H7 (cell line): ENCODE measurements around the gene PUM1. TPM values are rescaled to one million over a fixed set of nuclear protein-coding genes. Genes with fewer than 3 reads are reported as not detected.
"Not testable (repeated sequence)": the region's sequence is repeated elsewhere in the genome, so short reads cannot be mapped to it uniquely, and the experiment has no call there.

Experiments
- DNase-seq: peaks from one replicate; pipeline ENCODE4 v3.0.0; 2012
- H3K27me3 ChIP-seq: 2 replicates; pipeline ENCODE4 v1.6.0; 2011; ENCODE audit warnings: mild to moderate bottlenecking, low read length; ENCODE audit not compliant: control insufficient read depth, insufficient read depth
- H3K36me3 ChIP-seq: replicated peaks from 2 replicates; pipeline ENCODE4 v1.5.1; 2011; ENCODE audit warnings: low read length; ENCODE audit not compliant: control insufficient read depth, insufficient read depth
- H3K4me3 ChIP-seq: 2 replicates; pipeline ENCODE4 v1.5.1; 2011; ENCODE audit warnings: low read depth, mild to moderate bottlenecking, control low read depth, low read length, moderate library complexity; ENCODE audit not compliant: insufficient read depth
- total RNA-seq: library from RNA; depleted of rRNA; stranded (reverse); fragments of >200 nt; shearing (Covaris generic); gene quantifications from 2 replicates; pipeline ENCODE4 v1.2.3, GENCODE V29; 2014

The PUM1 gene
- total RNA-seq, 1 experiment from 2014 or later: 105 TPM

DNA sequence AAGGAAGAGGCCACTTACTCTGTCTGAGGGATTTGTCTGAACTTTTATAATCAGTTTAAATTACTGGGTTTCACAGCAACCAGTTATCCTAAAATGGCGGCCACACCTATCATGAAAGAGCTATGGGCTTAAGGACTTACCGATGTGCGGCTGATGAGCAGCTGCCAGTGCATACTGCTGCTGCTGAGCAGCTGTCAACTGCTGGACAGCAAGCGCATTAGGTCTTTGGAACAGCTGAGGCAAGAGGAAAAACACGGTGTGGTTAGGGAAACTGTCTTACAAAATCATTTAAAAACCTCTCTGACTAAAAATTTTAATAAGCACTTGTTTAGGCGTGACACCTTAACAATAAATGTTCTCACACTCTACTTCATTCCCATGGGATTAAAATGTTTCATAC is 84.3 kb downstream of the PUM1 start:
- no peak overlapping the region for H3K4me3 ChIP-seq
- peaks cover 10% of the 10 kb centered on the region for H3K36me3 ChIP-seq
- no peaks in the 10 kb centered on the region for H3K27me3 ChIP-seq
- DNase-seq: no peak

DNA sequence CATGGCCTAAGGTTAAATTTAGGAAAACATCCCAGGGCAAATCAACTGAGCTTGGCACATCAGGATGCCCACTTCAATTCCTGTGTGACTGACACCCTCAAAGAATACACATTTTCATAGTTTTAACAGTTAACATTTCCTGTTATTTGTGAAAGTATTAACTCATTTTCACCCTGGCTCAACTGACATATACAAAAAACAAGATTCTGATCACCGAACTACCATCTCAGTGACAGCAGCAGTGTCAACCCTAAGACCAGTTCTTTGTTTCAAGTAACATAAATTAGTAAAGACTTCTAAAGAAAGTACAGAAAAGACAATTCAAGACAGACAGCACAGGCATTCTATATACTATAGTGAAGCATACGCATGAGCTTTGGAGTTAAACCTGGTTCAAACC is 88.0 kb downstream of the PUM1 start:
- H3K4me3 ChIP-seq: no peak overlapping the region
- DNase-seq: no peak
- no peaks in the 10 kb centered on the region for H3K27me3 ChIP-seq
- peaks cover 13% of the 10 kb centered on the region for H3K36me3 ChIP-seq

DNA sequence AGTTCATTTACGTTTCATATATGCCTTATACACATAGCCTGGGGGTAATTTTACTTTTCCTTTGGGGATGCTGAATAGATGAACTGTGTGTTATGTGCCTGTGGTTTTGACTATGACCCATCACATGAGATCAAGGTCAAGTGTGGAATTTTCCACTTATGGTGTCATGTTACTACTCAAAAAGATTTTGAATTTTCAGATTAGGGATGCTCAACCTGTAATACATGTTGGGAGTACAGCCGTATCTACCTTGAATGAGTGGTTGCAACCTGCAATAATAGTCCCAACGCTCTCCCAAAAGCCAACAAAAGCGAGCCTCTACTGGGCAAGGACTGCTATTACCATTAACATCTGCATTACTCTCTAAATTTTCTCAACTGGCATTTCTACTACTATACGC is 88.4 kb downstream of the PUM1 start:
- DNase-seq: no peak
- Histone ChIP-seq H3K27me3 (no peaks in the 10 kb centered on the region), H3K36me3 (peaks cover 13% of the 10 kb centered on the region), H3K4me3 (no peak overlapping the region)

DNA sequence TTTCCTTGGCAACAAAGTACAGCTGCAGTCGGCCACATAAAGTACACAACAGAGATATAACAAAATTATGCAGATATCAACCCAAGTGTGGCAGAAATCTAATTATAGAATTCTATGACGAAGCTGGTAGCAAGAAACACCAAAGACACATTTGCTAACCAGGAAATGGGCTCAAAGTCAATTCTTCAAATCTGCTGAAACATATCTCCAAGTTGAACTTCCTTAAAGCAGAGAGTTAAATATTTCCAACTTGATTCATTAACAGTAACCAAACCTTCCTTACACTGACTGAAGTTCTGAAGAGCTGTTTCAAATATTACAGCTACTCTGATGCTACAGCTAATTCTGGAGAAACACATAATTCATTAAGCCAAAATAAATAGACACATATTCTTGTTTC is 89.4 kb downstream of the PUM1 start:
- H3K4me3 ChIP-seq: no peak overlapping the region
- H3K36me3 ChIP-seq: peaks cover 13% of the 10 kb centered on the region
- no peak for DNase-seq
- H3K27me3 ChIP-seq: no peaks in the 10 kb centered on the region

DNA sequence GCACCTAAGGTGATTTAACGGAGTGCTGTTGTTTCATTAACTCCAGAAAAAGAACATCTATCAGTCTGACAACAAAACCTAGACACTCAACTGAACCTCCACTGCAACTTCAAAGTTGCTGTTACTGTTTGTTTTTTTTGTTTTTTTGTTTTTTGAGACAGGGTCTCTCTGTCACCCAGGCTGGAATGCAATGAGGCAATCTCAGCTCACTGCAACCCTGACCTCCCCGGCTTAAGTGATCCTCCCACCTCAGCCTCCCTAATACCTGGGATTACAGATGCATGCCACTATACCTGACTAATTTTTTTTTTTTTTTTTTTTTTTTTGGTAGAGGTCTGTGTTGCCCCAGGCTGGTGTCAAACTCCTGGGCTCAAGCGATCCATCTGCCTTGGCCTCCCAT is 90.3 kb downstream of the PUM1 start:
- H3K36me3 ChIP-seq: peaks cover 11% of the 10 kb centered on the region
- DNase-seq: no peak

DNA sequence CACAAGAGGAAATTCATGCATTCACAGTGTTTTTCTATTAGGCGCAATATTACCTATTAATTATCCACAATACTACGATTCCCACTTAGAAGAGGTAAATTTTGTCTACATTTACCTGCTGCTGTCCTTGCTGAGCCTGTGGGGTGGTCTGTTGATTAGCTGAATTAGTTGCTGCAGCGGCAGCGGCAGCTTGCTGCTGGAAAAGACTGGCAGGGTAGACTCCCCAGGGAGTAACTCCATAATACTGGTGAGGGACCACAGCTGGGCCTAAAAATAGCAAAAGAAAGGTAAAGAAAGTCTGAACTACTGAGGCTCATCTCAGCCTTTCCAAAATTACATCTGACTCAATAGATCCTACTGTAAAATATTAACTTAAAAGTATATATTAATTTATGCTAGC is 91.0 kb downstream of the PUM1 start:
- H3K36me3 ChIP-seq: peaks cover 7% of the 10 kb centered on the region
- peak; percentile 16 for DNase-seq

More for the DNA sequence above, 90.3 kb downstream of the PUM1 start:
- Histone ChIP-seq H3K27me3 (no peaks in the 10 kb centered on the region), H3K4me3 (no peak overlapping the region)

DNA sequence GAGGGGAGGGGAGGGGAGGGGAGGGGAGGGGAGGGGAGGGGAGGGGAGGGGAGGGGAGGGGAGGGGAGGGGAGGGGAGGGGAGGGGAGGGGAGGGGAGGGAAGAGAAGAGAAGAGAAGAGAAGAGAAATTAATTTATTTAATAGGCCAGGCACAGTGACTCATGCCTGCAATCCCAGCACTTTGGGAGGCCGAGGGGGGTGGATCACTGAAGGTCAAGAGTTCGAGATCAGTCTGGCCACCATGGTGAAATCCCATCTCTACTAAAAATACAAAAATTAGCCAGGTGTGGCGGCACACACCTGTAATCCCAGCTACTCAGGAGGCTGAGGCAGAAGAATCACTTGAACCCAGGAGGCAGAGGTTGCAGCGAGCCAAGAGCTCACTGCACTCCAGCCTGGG is 93.2 kb downstream of the PUM1 start:
- H3K27me3 ChIP-seq, H3K4me3 ChIP-seq, DNase-seq, H3K36me3 ChIP-seq: not testable (repeated sequence)

More for the DNA sequence above, 91.0 kb downstream of the PUM1 start:
- no peaks in the 10 kb centered on the region for H3K27me3 ChIP-seq
- H3K4me3 ChIP-seq: no peak overlapping the region

DNA sequence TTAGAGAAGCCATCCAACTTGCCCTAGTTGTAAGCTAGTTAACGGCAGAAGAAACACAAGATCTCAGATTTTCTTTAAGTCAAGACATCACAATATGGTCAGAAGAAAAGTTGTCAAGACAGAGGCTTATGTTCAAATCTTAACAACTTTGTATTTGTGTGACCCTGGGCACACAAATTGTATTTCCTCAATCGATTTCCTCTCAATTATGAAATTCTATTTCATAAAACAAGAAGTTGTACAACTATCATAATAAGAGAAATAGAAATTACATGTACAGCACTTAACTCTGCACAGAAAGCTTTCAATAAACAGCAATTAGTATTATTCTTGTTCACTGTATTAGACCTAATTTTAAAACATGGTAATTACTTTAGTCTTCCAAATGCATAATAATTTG is 94.0 kb downstream of the PUM1 start:
- no peak overlapping the region for H3K4me3 ChIP-seq
- DNase-seq: no peak
- H3K27me3 ChIP-seq: no peaks in the 10 kb centered on the region
- peaks cover 10% of the 10 kb centered on the region for H3K36me3 ChIP-seq

DNA sequence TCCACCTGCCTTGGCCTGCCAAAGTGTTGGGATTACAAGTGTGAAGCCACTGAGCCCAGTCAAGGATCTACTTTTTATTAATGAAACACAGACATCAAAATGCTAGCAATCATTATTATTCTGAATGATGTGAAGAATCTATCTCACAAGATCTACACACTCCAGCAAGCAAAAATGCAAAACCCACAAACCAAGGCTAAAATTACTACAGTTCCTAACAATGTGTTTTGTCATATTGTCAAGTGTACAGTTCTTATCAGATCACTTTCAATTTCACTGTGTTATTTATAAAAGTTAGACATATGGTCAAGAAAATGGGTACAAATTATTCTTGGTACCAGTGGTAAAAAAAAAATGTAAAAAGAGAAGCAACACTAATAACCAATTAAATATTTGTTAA is 95.6 kb downstream of the PUM1 start:
- DNase-seq: no peak
- Histone ChIP-seq H3K27me3 (no peaks in the 10 kb centered on the region), H3K4me3 (no peak overlapping the region), H3K36me3 (peaks cover 20% of the 10 kb centered on the region)

DNA sequence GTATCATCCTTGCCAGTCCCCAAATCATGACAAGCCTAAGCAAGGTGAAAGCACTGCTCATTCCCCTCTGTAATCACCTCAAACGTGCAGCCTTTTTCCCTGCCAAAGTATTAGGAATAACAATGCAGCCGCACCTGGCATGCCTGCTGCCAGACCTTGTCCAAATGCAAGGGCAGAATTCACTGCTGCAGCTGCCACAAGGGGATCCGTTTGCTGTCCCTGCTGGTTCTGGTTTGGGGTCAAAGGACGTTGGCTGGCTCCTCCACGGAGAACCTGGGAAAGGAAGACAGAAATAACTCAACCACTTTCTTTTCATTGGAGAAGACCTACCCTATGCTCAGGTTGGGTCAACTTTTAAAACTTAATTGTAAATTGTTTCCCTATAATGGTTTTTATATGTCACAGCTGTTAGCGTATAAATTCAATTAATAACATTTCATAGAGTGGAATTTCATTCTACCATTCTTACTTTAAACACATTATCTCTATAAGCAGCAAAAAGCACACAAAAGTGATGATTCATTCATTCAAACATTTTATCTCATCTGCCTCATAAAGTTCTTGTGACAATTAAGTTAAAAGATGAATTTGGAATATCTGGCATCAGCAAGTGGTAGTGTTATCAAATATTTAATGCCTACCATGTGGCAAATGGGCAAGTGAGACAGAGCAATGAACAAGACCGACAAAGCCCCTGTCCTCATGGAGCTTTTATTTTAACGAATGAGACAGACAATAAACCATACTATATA is 97.1 kb downstream of the PUM1 start:
- H3K4me3 ChIP-seq: no peak overlapping the region

DNA sequence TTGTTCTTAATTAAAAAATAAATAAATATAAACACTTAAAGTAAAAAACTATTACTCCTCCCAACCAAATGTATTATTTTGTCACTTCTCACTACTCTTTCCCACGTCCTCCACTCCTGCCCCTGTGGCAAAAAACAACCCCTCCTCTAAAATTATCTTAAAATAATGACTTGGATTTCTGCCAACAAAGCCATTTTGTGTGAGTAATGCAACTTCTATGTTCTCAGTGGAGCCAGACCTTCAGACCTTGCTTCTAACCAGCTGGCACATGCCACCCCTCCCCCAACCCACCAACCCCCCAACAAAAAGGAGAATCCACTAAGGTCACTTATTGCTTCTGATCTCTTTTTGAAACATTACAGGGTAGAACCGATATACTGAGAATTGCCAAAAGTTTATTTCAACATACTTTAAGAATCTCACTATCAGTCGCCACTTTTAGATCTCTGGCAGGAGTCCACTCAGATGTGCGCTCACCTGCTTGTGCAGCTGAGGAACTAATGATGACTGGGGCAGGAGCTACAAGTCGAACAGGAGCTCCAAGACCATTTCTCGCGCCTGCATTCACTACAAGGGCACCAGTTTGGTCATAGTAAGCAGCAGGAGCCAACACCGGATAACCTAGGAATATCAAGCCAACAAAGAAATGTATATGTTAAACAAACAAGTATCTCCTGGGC is 98.7 kb downstream of the PUM1 start:
- DNase-seq: no peak

More for the DNA sequence above, 97.1 kb downstream of the PUM1 start:
- H3K27me3 ChIP-seq: no peaks in the 10 kb centered on the region
- H3K36me3 ChIP-seq: peaks cover 28% of the 10 kb centered on the region
- DNase-seq: no peak

DNA sequence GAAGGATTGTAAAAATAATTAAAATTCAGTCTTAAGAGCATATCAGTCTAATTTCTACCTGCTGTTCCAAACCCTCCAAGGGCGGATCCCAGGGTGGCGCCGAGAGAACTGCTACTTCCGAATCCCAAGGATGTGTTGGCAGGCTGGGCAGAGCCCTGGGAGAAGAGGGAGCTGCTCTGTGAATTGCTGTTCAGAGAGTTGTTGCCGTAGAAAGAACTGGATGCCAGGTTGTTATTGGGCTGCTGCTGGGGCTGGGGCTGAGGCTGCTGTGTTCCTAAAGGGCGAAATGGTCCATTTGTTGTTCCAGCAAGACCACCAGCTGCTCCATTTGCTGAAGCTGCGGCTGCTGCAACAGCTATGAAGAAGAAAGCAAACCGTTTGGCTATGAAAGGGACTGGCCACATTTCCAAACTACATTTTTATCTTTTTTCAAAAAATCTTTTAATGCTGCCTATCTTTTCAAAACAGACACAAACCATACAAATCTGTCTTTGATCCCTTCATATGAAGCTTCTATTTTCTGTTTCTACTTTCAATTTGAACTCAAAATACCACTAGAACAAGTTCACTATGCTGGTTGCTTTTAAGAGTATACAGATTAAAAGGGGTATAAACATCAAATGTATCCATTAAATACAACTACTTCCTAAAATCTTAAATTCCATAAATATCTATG is 99.5 kb downstream of the PUM1 start:
- H3K4me3 ChIP-seq: no peak overlapping the region
- no peaks in the 10 kb centered on the region for H3K27me3 ChIP-seq
- peaks cover 36% of the 10 kb centered on the region for H3K36me3 ChIP-seq
- no peak for DNase-seq

More for the DNA sequence above, 98.7 kb downstream of the PUM1 start:
- peaks cover 34% of the 10 kb centered on the region for H3K36me3 ChIP-seq
- H3K4me3 ChIP-seq: no peak overlapping the region
- no peaks in the 10 kb centered on the region for H3K27me3 ChIP-seq

DNA sequence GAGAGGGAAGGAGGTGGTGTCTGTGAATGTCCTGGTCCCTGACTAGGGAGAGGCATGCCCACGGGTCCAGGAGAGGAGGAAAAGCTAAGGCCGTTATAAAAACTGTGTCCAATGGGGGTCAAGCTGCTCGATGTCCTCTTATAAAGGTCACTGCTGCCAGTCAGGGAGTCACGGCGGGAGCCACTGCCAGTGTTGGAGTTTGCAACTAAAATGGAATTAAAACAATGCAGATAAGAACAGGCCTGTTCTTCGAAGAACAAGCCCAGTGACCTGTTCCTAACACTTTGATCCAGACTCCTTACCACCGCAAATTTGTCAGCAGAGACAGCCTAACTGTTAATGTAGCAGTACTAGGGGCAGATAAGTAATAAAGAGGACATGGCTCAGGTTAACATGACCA is 100.8 kb downstream of the PUM1 start:
- H3K27me3 ChIP-seq: no peaks in the 10 kb centered on the region
- peaks cover 36% of the 10 kb centered on the region for H3K36me3 ChIP-seq
- H3K4me3 ChIP-seq: no peak overlapping the region
- DNase-seq: no peak

DNA sequence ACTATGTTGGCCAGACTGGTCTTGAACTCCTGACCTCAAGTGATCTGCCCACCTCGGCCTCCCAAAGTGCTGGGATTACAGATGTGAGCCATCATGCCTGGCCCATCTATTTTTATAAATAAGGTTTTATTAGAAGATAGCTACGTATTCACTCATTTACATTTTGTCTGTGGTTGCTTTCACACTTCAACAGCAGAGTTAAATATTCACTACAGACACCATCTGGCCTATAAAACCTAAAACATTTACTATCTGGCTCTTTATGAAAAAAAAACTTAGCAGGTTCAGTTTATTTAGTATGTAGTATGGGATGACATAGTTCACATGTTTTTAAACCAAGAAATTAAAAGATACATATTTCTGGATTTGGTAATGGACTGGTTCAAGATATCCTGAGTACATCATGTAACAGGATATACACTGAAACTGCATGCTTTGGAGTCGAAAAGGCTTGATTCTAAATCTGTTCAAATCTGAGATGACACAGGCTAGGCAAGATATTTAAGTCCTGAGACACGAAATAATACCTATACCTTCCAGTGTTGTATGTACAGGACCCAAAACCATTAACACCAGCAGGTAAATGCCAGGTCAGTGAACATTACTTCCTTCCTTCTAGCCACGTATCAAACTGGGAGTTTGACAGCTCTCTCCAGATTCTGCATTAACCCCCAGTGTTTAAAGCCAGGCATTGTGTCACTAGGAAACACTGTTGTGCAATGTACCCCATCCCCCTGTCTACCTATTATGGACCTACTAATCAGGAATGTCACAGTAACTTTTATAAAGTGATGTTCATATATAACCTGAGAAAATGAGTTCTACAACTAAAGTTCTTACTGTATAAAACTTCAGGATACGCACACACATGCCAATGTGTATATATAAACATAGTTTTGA is 102.7 kb downstream of the PUM1 start:
- DNase-seq: no peak
- Histone ChIP-seq H3K27me3 (no peaks in the 10 kb centered on the region), H3K36me3 (peaks cover 34% of the 10 kb centered on the region), H3K4me3 (no peak overlapping the region)
